ENCODE data around the gene PJVK. TPM values are rescaled to one million over a fixed set of nuclear protein-coding genes. Genes with fewer than 3 reads are reported as not detected.

The PJVK gene
- total RNA-seq, 2 donors from 2014 or later: 0.91 to 4.7 TPM

DNA sequence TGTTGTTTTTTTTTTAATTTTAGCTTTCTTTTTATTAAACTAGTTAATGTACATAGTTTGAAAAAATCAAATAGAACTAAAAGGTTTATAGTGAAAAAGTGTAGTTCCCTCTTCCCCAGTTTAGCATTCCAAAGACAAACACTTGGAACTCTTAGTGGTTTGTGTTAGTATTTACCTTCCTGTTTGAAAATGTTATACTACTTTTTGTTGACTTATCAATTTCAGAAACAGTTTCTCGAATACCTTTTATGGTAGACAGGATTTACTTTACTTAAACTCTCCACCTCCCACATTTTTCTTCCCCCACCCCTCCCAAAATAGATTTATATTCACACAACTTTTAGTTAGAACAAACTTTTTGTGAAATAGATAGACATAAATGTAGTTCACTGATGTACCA, 55.8 kb downstream of the PJVK start:
- H3K9me3 ChIP-seq: no peaks in the 10 kb centered on the region
- no peak for DNase-seq (ENCODE audit: low spot score)
- no peaks in the 10 kb centered on the region for H3K36me3 ChIP-seq
- no peaks in the 10 kb centered on the region for H3K4me1 ChIP-seq (replicated peaks)
- intact Hi-C loops (cut with DNase I): no loop called here
- whole genome bisulfite sequencing: 65% methylated on average over 1 of the region's 1 CpG
- H3K27me3 ChIP-seq (replicated peaks; ENCODE audit: insufficient read depth): no peaks in the 10 kb centered on the region
- TF ChIP-seq CTCF (IDR thresholded peaks at IDR 0.05) (no peak), POLR2AphosphoS5 (IDR thresholded peaks at IDR 0.05) (no peak), POLR2A (IDR thresholded peaks at IDR 0.05) (no peak)
- H3K4me3 ChIP-seq: no peak overlapping the region
- no peak overlapping the region for H3K27ac ChIP-seq

DNA sequence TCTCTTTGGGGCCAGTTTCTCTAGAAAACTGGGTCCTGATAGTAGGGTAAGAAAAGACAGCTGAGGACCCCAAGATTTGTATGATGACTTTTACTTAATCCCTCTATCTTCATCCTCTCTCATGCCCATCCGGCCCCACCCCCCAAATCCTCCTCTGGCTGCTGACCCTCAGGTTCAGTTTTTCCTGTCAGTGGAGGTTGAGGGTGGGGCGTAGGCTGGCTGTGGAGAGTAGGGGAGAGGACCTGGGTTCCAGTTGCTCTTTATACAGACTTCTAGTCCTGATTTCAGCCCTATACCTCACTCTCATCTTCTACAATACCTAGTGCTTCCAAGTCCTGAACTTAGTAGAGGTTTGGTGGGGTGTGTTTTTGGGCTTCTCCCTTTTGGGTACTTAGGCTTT, 57.5 kb downstream of the PJVK start:
- no peaks in the 10 kb centered on the region for H3K9me3 ChIP-seq
- no peaks in the 10 kb centered on the region for H3K27me3 ChIP-seq (replicated peaks; ENCODE audit: insufficient read depth)
- no peak for DNase-seq (ENCODE audit: low spot score)
- intact Hi-C loops (cut with DNase I): no loop called here
- H3K4me1 ChIP-seq (replicated peaks): no peaks in the 10 kb centered on the region
- no peak overlapping the region for H3K27ac ChIP-seq
- no peak overlapping the region for H3K4me3 ChIP-seq
- no peaks in the 10 kb centered on the region for H3K36me3 ChIP-seq
- TF ChIP-seq CTCF (IDR thresholded peaks at IDR 0.05) (no peak), POLR2AphosphoS5 (IDR thresholded peaks at IDR 0.05) (no peak), POLR2A (IDR thresholded peaks at IDR 0.05) (no peak)
- 97% methylated on average over 2 of the region's 2 CpGs for WGBS

DNA sequence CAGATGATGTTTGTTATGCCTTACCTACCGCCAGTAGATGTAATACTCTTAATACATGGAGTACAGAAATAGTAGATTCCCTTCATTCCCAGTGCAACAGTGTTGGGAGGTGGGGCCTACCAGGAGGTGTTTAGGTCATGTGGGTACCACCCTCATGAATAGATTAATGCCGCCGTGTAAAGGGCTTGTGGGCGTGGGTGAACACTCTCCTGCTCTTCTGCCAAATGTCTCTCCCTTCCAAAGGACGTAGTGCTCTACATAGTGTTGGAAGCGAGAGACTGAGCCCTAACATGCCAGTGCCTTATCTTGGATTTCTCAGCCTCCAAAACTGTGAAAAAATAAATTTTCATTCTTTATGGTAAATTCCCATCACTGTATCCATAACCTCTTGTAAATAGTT, 59.2 kb downstream of the PJVK start:
- no peak for TF ChIP-seq CTCF (IDR thresholded peaks at IDR 0.05)
- TF ChIP-seq POLR2A (IDR thresholded peaks at IDR 0.05): no peak
- no peak for TF ChIP-seq POLR2AphosphoS5 (IDR thresholded peaks at IDR 0.05)
- no peaks in the 10 kb centered on the region for H3K9me3 ChIP-seq
- H3K36me3 ChIP-seq: no peaks in the 10 kb centered on the region
- no peaks in the 10 kb centered on the region for H3K27me3 ChIP-seq (replicated peaks; ENCODE audit: insufficient read depth)
- 90% methylated on average over 6 of the region's 6 CpGs for WGBS
- H3K27ac ChIP-seq: no peak overlapping the region
- no peak for DNase-seq (ENCODE audit: low spot score)
- H3K4me3 ChIP-seq: no peak overlapping the region
- no peaks in the 10 kb centered on the region for H3K4me1 ChIP-seq (replicated peaks)
- intact Hi-C loops (cut with DNase I): no loop called here

Other genes starting within 250 kb of the PJVK start
- gene PRKRA, start 203 bp upstream of the PJVK start, total RNA-seq: 10 to 100 TPM; 59.8 to 67.7 TPM
- gene FKBP7, start 27.2 kb downstream of the PJVK start, total RNA-seq: 10 to 100 TPM in 1 of 2 donors, 1 to 10 TPM in 1; 6.0 to 12.5 TPM
- 10 to 100 TPM in 1 of 2 donors, 1 to 10 TPM in 1; 8.2 to 15.7 TPM for gene PLEKHA3, start 29.1 kb downstream of the PJVK start, total RNA-seq

All from prostate gland (tissue), 2 donors.